GM19025 (cell line): ENCODE measurements around the gene EBF3.

Experiments
- ATAC-seq: cut with Tn5 transposase; IDR thresholded peaks from one replicate; pipeline ENCODE4 v1.9.1; 2021; ENCODE audit warnings: mild to moderate bottlenecking, low read depth, moderate library complexity; ENCODE audit not compliant: unreplicated experiment

EBF3 gene

DNA sequence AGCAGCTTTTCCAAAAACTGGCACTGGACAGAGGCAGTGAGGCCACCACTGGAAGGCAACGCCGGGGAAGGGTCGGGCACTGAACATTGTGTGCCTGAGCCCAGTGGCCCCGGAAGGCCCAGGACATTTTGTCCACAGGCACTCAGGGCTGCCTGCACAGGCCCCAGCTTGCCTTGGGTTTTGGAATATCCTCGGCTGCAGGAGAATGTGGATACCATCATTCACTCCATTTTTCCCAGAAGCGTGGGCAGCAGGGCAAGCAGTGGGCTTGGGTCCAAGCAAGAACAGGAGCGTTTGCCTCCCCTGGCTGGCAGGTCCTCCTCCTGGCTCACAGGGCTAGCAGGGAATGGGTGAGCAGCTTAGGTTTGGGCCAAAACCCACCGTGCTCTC lies 147.4 kb downstream of the EBF3 start:
- no peak for ATAC-seq

DNA sequence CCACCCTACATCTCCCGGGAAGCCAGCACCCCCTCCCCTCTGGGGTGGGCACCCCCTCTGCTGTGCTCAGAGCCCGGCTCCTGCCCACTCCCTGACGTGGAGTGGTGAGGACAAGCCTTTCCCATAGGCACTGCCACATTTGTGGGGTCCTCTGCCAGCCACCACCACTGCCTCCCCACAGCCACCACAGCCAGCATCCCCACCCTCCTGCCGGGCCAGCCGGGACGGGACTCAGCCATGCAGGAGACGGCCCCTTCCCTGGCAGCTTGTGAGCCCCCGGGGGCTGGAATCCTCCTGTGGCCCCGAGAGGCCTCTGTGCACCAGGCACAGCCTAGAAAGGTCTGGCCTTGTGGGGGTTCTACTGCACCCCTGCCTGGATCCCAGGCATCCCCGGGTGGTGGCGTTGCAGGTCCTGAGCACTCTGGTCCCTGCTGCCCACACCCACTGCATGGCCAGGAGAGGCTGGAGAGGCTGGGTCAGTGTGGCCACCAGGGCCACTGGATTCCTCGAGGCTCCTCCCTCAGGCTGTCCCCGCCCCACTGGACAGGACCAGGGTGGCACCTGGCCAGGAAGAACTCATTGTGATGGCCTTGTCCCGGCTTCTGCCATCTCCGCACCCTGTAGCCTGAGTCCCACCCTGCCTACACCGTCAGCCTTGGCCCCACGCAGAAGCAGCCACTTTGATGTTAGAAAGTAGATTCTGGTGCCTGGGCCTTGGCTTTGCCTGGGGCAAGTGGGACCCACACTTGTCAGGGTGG lies 148.0 kb downstream of the EBF3 start:
- no peak for ATAC-seq

DNA sequence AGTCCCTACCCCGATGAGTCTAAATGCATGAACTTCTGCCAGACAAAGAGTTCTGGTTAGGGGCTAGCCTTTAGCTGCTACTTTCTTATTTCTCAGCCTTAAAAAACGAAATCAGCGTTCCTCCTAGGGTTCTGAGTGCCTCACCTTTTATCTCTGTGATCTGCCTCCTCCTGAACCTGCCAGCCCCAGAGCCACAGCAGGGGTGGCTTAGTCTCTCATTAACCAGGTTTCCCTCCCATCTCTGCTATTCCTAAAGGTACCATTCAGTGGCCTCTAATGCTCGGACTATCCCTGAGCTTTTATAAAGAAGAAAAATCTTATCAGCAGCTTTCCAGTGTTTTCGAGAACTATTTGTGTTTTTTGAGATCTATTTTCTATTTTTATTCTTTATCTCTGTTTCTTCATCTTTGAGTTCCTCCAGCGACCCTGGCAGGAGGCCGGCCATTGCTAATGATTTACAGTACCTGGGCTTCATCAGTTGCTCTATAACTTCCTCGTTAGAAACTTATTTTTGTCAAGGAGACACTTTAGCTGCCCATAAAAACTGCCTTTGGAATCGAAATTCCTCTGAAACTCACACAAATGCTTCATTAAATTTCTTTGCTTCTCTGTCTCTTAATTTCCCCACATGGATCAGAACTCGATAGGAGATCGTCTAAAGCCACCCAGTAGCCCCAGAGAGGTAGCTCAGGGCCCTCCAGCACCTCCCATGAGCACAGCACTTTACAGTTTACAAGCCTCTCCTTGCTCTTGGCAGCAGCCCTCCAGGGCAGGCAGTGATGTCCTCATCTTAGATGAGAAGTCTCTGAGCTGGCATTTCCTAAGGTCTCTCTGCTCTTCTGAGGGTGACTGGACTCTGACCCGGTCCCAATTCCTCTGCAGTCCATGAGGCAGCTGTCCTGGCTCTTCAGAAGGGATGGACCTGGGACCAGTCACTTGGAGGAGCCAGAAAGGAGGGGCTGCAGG lies 149.1 kb downstream of the EBF3 start:
- no peak for ATAC-seq

DNA sequence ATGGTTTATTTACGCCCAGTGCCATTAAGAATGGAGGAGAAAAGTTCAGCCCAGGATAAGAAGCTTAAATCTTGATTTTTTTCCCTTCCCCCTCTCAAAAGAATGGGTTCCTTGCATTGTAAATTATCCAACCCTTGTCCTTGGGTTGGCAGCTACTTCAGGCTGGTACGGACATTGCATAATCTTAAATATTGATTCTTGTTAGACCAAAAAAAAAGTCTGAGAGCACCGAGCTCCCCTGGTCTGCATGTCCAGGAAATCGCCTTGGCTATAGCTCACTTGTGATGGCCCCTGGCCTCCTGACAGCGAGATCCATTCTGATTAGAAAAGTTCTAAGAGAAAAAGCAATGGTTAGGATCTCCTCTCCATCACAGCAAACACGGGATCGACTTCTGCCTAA lies 151.7 kb downstream of the EBF3 start:
- no peak for ATAC-seq

DNA sequence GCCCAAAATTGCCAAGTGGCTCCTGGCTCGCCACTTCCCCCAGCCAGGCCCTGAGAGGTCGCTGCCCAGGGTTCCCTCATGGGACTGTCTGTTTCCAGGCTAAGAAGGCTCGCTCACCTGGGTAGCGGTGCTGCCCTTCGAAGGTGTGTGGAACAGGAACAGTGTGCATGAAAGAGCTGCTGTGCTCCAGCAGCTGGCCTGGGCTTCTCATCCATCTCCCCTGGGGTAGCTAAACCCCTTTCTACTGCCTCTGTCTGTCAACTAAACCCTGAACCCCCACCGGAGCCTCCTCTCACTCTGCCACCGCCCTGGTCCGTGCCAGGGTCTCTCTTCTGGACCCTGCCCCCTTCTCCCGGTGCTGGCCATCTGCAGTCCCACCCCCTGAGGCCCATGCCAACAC lies 152.9 kb downstream of the EBF3 start:
- no peak for ATAC-seq

DNA sequence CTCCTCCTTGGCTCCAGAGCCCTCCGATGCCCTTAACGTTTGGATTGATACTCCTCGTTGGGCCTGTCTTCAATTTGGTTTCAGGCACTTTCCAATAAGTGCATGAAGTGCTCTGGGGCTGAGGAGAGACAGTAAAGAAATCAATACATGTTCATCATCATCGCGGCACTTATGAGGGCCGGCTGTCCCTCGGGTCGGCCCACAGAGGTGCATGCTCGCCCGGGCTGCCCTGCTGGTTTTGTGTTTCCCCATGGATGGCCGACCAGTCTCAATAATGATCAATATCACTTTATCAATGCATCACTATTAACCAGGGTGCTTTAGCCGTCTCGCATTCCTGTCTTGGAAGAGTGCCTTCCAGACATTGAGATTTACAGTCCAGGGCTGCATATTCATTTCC lies 154.2 kb downstream of the EBF3 start:
- ATAC-seq, result no peak

DNA sequence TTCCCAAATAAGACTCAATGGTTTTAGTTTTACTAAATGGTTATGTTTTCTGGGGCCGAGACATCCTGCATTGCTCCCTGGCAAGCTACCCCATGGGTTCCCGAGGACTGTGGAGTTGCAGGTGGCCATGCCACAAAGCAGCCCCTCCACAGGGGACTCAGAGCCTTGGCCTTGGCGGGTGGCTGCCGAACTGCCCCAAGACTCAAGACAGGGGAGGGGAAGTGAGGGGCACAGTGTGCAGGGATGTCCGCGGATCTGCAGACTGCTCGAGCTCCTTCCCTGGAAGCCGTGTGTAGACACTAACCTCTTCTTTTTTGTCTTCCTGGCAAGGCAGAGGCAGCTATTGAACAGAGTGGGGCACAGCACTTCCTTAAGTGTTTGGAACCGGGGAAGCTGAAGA lies 154.6 kb downstream of the EBF3 start:
- no peak for ATAC-seq

DNA sequence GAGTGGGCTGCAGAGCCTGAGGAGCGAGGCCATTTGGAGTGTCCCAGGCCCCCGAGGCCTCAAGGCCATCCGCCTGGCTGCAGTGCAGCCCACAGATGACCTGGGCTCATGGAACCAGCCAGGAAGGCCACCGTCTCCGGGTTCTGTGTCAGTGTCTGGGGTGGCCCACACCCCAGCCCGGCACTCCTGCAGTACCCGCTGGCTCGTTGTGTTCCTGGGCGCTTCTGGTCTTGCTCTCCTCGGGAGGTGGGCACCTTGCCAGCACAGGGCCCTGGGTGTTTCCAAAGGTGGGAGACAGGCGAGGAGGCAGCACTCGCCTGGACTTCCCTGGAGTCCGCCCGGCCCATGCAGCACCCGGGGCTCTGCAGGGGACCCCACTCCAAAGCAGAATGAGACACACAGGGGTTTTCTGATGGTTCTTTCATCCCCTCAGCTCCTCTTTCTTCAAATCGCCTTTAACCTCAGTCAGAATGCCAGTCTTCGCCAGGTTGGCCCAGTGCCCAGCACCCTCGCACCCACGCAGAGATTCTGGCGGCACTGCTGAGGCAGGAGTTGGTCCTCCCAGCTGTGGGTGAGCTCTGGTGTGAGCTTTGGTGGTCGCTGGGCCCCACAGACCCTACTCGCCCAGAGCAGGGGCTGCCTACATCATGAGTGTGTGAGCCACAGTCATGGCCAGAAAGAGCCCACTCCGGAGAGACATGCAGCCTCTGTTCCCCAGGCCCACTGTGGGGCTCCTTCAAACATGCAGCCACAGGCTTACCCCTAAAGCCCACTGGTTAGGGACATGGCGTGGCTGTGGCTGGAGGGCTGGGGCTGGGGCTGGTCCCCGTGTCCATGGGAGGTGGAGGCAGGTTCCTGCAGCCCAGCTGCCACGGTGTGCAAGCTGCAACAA lies 155.7 kb downstream of the EBF3 start:
- no peak for ATAC-seq

DNA sequence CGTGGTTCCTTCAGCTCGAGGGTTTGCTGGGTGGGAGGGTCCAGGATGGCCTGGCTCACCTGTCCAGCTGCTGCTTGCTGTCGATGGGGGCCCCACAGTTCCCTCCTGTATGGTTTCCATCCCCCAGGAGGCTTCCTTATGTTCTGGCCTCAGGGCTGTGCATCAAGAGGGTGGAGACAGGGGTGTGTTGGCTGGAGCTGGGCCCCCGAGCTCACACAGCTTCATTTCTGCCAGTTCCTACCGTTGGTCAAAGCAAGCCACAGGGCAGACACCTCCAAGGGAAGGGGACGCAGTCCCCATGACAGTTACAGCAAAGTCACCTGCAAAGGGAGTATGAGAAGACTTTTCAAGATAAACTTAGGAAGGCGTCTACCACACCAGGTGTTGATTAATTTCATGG lies 156.9 kb downstream of the EBF3 start:
- ATAC-seq, result no peak

DNA sequence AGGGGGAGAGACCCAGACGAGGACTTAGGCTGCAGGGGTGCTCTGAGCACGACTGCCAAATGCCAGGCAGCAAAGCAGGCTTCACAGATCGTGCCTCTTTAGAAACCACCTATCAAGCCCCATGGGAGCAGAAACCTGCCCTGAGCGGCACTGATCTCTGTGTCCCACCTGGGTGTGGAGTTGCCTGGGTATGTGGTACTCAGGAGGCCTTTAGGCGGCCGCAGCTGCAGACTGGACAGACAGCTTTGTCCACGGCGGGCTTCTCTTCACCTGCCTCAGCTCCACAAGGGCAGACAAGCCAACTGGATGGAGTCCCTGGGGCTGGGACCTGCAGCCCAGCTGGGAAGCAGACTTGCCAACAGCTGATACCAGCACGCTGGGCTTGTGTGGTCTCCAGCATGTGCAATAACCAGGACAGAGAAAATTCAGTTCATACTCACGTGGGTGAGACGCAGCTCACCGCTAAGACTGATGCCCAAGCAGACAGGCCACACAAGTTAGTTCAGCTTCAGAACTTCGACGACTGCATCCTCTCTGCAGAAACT lies 163.2 kb downstream of the EBF3 start:
- no peak for ATAC-seq

DNA sequence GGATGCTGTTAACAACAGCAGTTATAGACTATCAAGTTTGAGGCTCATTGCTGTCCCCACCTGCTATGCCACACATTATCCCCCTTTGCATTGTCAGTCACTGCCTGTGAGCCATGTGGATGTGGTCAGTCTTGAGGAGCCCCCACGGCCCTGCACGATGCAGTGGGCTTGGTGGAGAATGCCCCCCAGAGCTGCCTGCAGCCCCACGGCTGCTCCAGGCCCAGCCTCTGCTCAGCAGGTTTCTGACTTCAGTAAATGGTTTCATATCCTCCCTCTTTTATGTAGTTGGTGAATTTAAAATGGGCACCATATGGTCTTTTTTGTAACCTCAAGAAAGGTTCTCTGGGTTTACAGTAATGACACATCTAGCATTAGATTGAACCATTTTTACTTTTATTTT lies 164.1 kb downstream of the EBF3 start:
- no peak for ATAC-seq

DNA sequence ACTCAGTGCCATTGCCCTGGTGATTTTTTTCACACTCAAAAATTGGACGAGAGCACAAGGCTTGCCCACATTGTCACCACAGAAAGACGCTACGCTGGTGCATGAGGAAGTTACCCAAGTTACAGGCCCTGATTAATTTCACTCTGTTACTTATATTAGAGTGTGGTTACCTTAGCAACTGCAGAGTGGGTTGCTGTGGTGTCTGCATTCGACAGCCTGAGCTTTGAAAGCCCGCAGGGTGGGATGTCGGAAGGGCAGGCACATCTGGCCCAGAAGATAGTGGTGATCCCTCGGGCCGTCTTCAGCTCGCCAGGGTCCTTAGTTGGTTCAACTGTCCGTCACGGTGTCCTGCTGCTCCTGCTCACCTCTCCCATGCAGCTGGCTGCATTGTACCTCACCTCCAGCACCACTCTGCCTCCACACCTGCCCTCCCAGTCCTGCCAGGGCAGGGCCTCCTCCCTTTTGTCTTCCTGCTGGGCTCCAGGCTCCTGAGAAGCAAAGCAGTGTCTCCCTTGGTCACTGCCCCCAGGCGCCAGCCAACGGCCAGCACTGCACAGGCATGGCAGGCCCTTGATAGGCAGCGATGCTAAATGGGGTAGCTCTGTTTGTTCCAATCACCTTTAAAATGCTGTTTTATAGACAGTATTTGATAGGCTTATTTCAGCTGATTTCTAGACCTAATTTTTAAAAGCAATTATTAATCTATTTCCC lies 167.2 kb downstream of the EBF3 start:
- no peak for ATAC-seq

DNA sequence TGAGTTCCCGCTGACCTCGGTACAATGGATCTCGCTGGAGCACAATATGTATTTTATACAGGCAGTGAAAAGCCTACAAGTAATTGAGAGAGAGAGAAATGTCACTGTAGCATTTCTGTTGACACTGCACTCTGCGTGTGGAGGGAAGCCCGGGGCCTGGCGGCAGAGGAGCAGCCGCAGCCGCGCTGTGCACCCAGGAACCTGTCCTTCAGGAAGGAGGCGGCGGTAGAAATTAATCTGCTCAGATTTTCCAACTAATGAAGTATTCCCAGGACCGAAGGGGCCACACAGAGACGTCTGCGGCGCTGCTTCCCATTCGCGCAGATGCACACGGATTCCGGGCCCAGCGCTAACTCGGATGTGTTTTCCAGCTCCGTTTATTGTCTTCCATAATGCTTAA lies 170.1 kb downstream of the EBF3 start:
- no peak for ATAC-seq

DNA sequence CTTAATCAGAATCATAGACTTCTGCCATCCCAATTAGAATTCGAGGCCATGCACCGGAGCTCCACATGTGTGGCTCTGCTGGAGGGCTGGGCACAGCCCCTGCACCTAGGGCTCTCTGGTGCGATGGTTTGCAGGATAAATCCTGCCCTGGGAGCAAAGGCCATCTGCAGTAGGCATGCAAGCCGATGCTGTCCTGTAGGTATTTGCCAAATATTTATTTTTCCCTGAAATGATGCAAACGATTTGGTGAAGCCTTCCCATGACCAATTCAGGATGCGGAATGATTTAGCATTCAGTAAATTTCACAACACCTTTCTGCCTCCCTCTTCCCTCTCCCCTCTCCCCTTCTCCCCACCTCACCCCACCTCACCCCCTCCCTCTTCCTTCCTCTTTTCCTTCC lies 170.6 kb downstream of the EBF3 start:
- ATAC-seq, result no peak

DNA sequence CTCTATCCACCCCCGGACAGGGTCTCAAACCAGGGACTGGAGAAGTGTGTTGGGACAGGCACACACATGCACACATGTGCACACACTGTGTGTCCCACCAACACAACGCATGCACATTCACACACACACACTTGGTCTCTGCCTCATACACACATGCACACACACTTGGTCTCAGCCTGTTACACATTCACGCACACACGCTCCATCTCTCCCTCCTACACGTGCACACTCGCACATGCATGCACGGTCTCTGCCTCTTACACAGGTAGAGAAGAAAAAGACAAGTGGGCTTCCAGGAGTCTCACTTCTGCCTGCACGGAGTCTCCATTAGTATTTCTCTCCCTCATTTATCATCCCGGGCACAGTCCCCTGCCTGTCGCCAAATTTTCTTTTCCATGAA lies 171.2 kb downstream of the EBF3 start:
- no peak for ATAC-seq

DNA sequence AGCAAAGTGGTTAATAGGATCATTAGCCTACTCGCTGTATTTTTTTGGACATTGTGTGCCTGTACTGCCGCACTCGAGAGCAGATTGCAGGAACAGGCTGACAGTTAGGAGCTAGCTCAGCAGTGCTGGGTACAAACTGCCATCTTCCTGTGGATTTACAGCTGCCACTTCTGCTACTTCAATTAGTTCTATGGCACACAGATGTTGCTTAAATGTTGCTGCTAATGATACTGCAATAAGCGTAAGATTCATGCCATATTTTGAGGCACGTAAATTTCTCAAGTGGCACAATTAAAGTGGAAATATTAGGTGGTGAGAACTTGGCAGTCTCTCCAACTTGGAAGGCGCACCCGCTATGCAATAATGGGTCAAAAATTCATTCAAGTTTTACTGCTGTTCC lies 171.9 kb downstream of the EBF3 start:
- ATAC-seq, result no peak

DNA sequence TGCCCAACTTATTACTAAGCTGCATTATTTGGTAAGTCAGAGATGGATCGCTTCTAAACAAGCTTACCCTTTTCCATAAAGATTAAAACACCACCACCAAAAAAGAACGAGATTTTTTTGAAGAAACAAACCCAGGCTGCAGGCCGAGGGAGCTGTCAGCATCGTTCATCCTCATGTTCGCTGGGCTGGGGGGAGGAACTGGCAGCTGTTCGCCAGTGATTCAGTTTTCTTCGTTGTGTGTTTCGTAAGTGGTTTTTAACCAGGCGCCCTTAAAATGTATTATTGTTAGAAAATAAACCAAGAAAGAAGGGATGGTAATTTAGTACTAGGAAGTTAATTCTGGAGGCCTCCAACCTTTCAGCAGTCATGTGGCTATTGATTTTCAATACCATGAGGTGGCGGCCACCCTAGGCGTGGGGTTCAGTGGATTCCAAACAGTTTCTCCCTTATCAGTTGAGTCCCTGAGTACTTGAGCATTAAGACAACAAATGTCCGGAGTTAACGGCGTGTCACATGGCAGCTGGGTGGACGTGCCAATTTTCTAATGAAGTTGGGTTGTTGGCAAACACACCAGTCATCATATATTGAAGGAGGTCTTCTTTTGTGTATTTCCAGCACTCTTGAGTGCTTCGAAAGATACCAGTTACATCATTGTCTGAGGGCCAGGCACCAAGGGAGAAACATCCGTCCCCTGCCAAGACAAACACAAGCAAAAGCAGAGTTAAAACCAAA lies 173.2 kb downstream of the EBF3 start:
- ATAC-seq, result no peak

DNA sequence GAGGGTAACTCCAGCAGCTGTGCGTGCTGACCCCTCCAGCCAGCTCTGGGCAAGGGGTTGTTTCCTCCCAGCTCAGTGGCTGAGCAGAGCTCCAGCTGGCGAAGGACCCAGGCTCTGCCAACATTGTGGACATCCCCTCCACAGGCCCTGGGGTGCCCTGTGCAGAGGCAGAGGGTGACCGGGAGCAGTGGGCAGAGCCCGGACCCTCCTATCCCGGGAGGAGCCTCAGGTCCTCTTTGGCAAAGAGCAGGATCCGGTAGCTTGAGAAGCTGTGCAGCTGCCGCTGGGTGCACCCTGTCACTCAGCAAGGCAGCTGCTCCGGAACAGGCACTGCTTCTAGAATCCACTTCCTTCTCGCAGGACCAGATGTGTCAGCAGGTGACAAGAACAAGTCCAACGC lies 175.9 kb downstream of the EBF3 start:
- ATAC-seq, result no peak

DNA sequence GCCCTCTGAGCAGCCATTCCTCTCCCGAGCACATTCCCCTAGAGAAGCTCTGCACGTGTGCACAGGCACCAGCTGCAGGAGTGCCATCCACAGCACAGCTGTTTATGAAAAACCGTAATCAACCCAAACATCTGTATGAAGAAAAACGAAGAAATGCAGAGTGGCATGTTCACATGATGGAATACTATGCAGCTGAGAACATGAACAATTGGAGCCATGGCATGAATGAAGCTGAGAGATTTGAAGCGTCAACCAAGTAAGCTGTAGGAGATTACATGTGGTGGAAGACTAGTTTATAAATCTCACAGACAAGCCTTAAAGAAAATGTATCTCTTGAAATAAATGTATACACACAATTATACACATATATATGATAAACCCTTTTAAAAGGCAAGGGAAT lies 176.5 kb downstream of the EBF3 start:
- no peak for ATAC-seq
